Adrenal gland (tissue), 12 donors: ENCODE measurements around the gene AP2A2. TPM values are rescaled to one million over a fixed set of nuclear protein-coding genes. Genes with fewer than 3 reads are reported as not detected.

Source experiments
- DNase-seq, 7 donors: peaks; one replicate each; pipeline ENCODE4 v3.0.0-alpha.2; 2019 to 2020
- H3K27ac ChIP-seq, 5 donors: fragments of 200-600 bp; sonication (generic) in 4 of 5; 1 replicate in 3 of 5; 2 replicates in 2 of 5; pipeline versions ENCODE4 v1.5.1 to v1.8.0; 2016 to 2020; ENCODE audit warnings: mild to moderate bottlenecking in 1 of 5
- H3K27me3 ChIP-seq: fragments of 200-600 bp; 2 replicates; pipeline ENCODE4 v1.8.0; 2021
- H3K36me3 ChIP-seq, 2 donors: fragments of 200-600 bp; replicated peaks in 1 of 2; 1 replicate in 1 of 2; 2 replicates in 1 of 2; pipeline versions ENCODE4 v1.5.1 to v1.8.0; 2018 to 2022
- H3K4me1 ChIP-seq, 2 donors: fragments of 200-600 bp; replicated peaks in 1 of 2; 1 replicate in 1 of 2; 2 replicates in 1 of 2; pipeline versions ENCODE4 v1.5.1 to v1.8.0; 2018 to 2021
- H3K4me3 ChIP-seq, 4 donors: fragments of 200-600 bp; sonication (generic) in 3 of 4; one replicate each; pipeline ENCODE4 v1.5.1; 2016 to 2018
- H3K9me3 ChIP-seq, 3 donors: fragments of 200-600 bp; sonication (generic) in 1 of 3; replicated peaks in 1 of 3; 1 replicate in 2 of 3; 2 replicates in 1 of 3; pipeline versions ENCODE4 v1.5.1 to v1.8.0; 2016 to 2021
- CTCF ChIP-seq, 6 experiments: fragments of 450-650 bp in 4 of 6; fragments of 200-600 bp in 2 of 6; sonication (generic) in 1 of 6; IDR thresholded peaks; 1 replicate in 5 of 6; 2 replicates in 1 of 6; pipeline versions ENCODE4 v1.5.1 to v1.8.0; 2016 to 2021; ENCODE audit warnings: antibody characterized with exemption in 6 of 6, mild to moderate bottlenecking in 2 of 6, moderate library complexity in 1 of 6
- POLR2A ChIP-seq, 2 donors: fragments of 450-650 bp; IDR thresholded peaks; one replicate each; pipeline ENCODE4 v1.6.1; 2017; ENCODE audit warnings: antibody characterized with exemption in 2 of 2, mild to moderate bottlenecking in 2 of 2, moderate library complexity in 1 of 2
- WGBS, 4 donors: extraction: QIAGEN DNeasy Blood & Tissue Kit in 2 of 4; methylation state at CpG; one replicate each; pipeline versions ENCODE4 v1.1.5 to v1.1.7; 2013 to 2017; 5-methylcytosine and 5-hydroxymethylcytosine counted together
- intact Hi-C, 2 donors: fragments of 100-400 bp; cut with DNase I; formaldehyde crosslinking; loops; one replicate each; pipeline versions ENCODE4 v1.14.1 to v1.15.0; 2022 to 2023
- polyA plus RNA-seq, 3 donors: library from polyadenylated mRNA; stranded (reverse); fragments of 200-250 nt in 2 of 3; fragments of 350-450 nt in 1 of 3; fragmentation: Illumina TruSeq in 1 of 3; extraction: RNeasy Lipid Tissue Mini Kit (QIAGEN cat#74804) in 1 of 3; gene quantifications; one replicate each; pipeline ENCODE4 v1.2.3, GENCODE V29; 2013 to 2014
- total RNA-seq, 9 donors: library from RNA; depleted of rRNA in 4 of 9; stranded (reverse); fragments of >200 nt in 4 of 9; fragments of 120-200 nt in 1 of 9; fragmentation: NEBNext Ultra II Directional in 1 of 9; extraction: Animal tissue kit (Norgen Biotek cat#: 25700) in 1 of 9; gene quantifications; one replicate each; pipeline versions ENCODE4 v1.1.0 to v1.2.4, GENCODE V29; 2013 to 2023
- donor health status: healthy with polysubstance abuse.
- donor health status: Bipolar disorder and iron deficiency.
- donor health status: DM: yes; HTN: yes; CAD: no.
- donor health status: DM: no; HTN: no; CAD: no.
- donor health status: DM: no; HTN: no; CAD: no.
- donor health status: DM: yes; HTN: yes; CAD: no.

The AP2A2 gene
- total and polyA plus RNA-seq, 12 donors, result 15.3 to 115 (median 73.1) TPM

- DNase-seq, result no peak
- TF ChIP-seq CTCF (IDR thresholded peaks at IDR 0.05), result no peak
- no peak for TF ChIP-seq POLR2A (IDR thresholded peaks at IDR 0.05)
- Histone ChIP-seq H3K36me3 (peaks cover 0 to 63% of the 10 kb centered on the region in 2 donors), H3K4me1 (no peaks in the 10 kb centered on the region), H3K4me3 (no peak overlapping the region), H3K9me3 (no peaks in the 10 kb centered on the region), H3K27ac (no peak overlapping the region), H3K27me3 (no peaks in the 10 kb centered on the region)
- WGBS, 4 donors, result 90 to 95% (median 91%) methylated on average over 24 to 32 of the region's 32 CpGs
- intact Hi-C loops, result no loop called here
Observed at GRCh38 chr11:1001617-1002405, 76.1 kb downstream of the AP2A2 start.

- TF ChIP-seq CTCF (IDR thresholded peaks at IDR 0.05) (no peak), POLR2A (IDR thresholded peaks at IDR 0.05) (no peak)
- Histone ChIP-seq H3K4me3 (no peak overlapping the region), H3K4me1 (no peaks in the 10 kb centered on the region), H3K36me3 (peaks cover 0 to 68% of the 10 kb centered on the region in 2 donors), H3K27ac (no peak overlapping the region), H3K27me3 (no peaks in the 10 kb centered on the region), H3K9me3 (no peaks in the 10 kb centered on the region)
- intact Hi-C loops, result no loop called here
- 94 to 95% (median 95%) methylated on average over 11 to 20 of the region's 20 CpGs for WGBS, 4 donors
- DNase-seq, result no peak
Observed at GRCh38 chr11:1002406-1002984, 76.8 kb downstream of the AP2A2 start.

- WGBS, 4 donors, result 87 to 96% (median 92%) methylated on average over 7 to 20 of the region's 20 CpGs
- peaks cover 0 to 75% of the 10 kb centered on the region in 2 donors for H3K36me3 ChIP-seq
- no peaks in the 10 kb centered on the region for H3K27me3 ChIP-seq
- H3K27ac ChIP-seq, result no peak overlapping the region
- no peaks in the 10 kb centered on the region for H3K4me1 ChIP-seq
- no peak overlapping the region for H3K4me3 ChIP-seq
- intact Hi-C loops, result no loop called here
- DNase-seq, result no peak
- TF ChIP-seq CTCF (IDR thresholded peaks at IDR 0.05) (no peak), POLR2A (IDR thresholded peaks at IDR 0.05) (no peak)
- H3K9me3 ChIP-seq, result no peaks in the 10 kb centered on the region
Observed at GRCh38 chr11:1003159-1003558, 77.5 kb downstream of the AP2A2 start.

- intact Hi-C loops, result no loop called here
Observed at GRCh38 chr11:1005928-1006327, 80.3 kb downstream of the AP2A2 start.

More at GRCh38 chr11:1005928-1006327, 80.3 kb downstream of the AP2A2 start:
- Histone ChIP-seq H3K36me3 (peaks cover 0 to 93% of the 10 kb centered on the region in 2 donors), H3K4me1 (no peaks in the 10 kb centered on the region), H3K4me3 (no peak overlapping the region), H3K9me3 (no peaks in the 10 kb centered on the region), H3K27me3 (no peaks in the 10 kb centered on the region), H3K27ac (peak overlapping the region in 1 of 5 donors; percentile 30)
- 82 to 89% (median 86%) methylated on average over 16 to 21 of the region's 21 CpGs for WGBS, 4 donors
- TF ChIP-seq CTCF (IDR thresholded peaks at IDR 0.05) (no peak), POLR2A (IDR thresholded peaks at IDR 0.05) (no peak)
- DNase-seq, result peak in 1 of 7 donors; percentile 86
